Osteoblast (primary cell): ENCODE results near the gene ZNHIT6. TPM values are rescaled to one million over a fixed set of nuclear protein-coding genes. Genes with fewer than 3 reads are reported as not detected.
"Not testable (repeated sequence)": the region's sequence is repeated elsewhere in the genome, so short reads cannot be mapped to it uniquely, and the experiment has no call there.

Experiments used
- DNase-seq: peaks from one replicate; pipeline ENCODE4 v3.0.0; 2011; ENCODE audit warnings: low spot score, mixed read lengths; ENCODE audit not compliant: insufficient read length; ENCODE audit errors: missing footprints
- H2AFZ ChIP-seq: 2 replicates; pipeline ENCODE4 v1.6.0; 2011; ENCODE audit warnings: mild to moderate bottlenecking, low read length
- H3K27ac ChIP-seq: 2 replicates; pipeline ENCODE4 v1.5.1; 2011; ENCODE audit warnings: mild to moderate bottlenecking, low read depth, low read length, moderate library complexity
- H3K27me3 ChIP-seq: 2 replicates; pipeline ENCODE4 v1.6.0; 2012; ENCODE audit warnings: mild to moderate bottlenecking, control low read depth, inconsistent platforms, low read length, moderate library complexity; ENCODE audit not compliant: insufficient read depth
- H3K36me3 ChIP-seq: 2 replicates; pipeline ENCODE4 v1.5.1; 2011; ENCODE audit warnings: mild to moderate bottlenecking, low read length, control low read depth, moderate library complexity; ENCODE audit not compliant: insufficient read depth
- H3K4me1 ChIP-seq: 2 replicates; pipeline ENCODE4 v1.5.1; 2011; ENCODE audit warnings: mild to moderate bottlenecking, low read length, control low read depth, moderate library complexity; ENCODE audit not compliant: insufficient read depth
- H3K4me2 ChIP-seq: 2 replicates; pipeline ENCODE4 v1.6.0; 2011; ENCODE audit warnings: mild to moderate bottlenecking, low read length; ENCODE audit not compliant: insufficient read depth
- H3K4me3 ChIP-seq: fragments of 200-600 bp; sonication (generic); 3 replicates; pipeline ENCODE4 v1.5.1; 2012; ENCODE audit warnings: mild to moderate bottlenecking, low read length, inconsistent platforms; ENCODE audit not compliant: insufficient read depth
- H3K79me2 ChIP-seq: 2 replicates; pipeline ENCODE4 v1.6.0; 2012; ENCODE audit warnings: mild to moderate bottlenecking, low read length, control low read depth, inconsistent platforms; ENCODE audit not compliant: insufficient read depth
- H3K9me3 ChIP-seq: 2 replicates; pipeline ENCODE4 v1.5.1; 2011; ENCODE audit warnings: low read depth, low read length, control low read depth
- H4K20me1 ChIP-seq: 2 replicates; pipeline ENCODE4 v1.6.0; 2012; ENCODE audit warnings: mild to moderate bottlenecking, low read length, control low read depth; ENCODE audit not compliant: insufficient read depth
- total RNA-seq: library from RNA; depleted of rRNA; stranded (reverse); fragments of >200 nt; gene quantifications from 2 replicates; pipeline ENCODE4 v1.2.3, GENCODE V29; 2012
- TF ChIP-seq, protein P1 (sequence below): IDR thresholded peaks from 2 replicates; pipeline ENCODE4 v1.5.1; 2011; ENCODE audit warnings: mild to moderate bottlenecking, low read depth, low read length, moderate library complexity; ENCODE audit errors: extremely low read depth

Gene ZNHIT6
- total RNA-seq, 1 donor = 13.4 TPM

DNA sequence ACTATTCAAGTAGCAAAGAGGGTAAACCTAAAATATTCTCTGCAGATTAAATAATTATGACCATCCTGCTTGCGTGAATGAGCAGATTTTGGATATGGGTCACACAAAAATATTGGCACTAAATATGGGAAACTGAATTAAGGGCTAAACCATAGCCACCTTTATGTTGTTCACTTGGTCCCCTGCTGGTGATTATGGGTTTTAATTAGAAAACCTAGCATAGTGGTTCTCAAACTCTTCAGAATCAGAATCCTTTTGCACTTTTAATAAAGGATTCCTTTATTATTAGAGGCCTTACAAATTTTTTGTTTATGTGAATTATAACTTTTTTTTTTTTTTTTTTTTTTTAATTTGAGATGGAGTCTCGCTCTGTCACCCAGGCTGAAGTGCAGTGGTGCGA, 38.5 kb upstream of the ZNHIT6 start:
- no peak overlapping the region for H3K4me2 ChIP-seq
- H3K27ac ChIP-seq = no peak overlapping the region
- no peaks in the 10 kb centered on the region for H3K27me3 ChIP-seq
- H3K9me3 ChIP-seq = no peaks in the 10 kb centered on the region
- H4K20me1 ChIP-seq = no peaks in the 10 kb centered on the region
- no peaks in the 10 kb centered on the region for H3K79me2 ChIP-seq
- DNase-seq = no peak
- H3K4me1 ChIP-seq = no peaks in the 10 kb centered on the region
- H3K36me3 ChIP-seq = no peaks in the 10 kb centered on the region
- TF ChIP-seq, protein P1, sequence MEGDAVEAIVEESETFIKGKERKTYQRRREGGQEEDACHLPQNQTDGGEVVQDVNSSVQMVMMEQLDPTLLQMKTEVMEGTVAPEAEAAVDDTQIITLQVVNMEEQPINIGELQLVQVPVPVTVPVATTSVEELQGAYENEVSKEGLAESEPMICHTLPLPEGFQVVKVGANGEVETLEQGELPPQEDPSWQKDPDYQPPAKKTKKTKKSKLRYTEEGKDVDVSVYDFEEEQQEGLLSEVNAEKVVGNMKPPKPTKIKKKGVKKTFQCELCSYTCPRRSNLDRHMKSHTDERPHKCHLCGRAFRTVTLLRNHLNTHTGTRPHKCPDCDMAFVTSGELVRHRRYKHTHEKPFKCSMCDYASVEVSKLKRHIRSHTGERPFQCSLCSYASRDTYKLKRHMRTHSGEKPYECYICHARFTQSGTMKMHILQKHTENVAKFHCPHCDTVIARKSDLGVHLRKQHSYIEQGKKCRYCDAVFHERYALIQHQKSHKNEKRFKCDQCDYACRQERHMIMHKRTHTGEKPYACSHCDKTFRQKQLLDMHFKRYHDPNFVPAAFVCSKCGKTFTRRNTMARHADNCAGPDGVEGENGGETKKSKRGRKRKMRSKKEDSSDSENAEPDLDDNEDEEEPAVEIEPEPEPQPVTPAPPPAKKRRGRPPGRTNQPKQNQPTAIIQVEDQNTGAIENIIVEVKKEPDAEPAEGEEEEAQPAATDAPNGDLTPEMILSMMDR = no peak
- no peak overlapping the region for H3K4me3 ChIP-seq
- H2AFZ ChIP-seq = no peak overlapping the region

DNA sequence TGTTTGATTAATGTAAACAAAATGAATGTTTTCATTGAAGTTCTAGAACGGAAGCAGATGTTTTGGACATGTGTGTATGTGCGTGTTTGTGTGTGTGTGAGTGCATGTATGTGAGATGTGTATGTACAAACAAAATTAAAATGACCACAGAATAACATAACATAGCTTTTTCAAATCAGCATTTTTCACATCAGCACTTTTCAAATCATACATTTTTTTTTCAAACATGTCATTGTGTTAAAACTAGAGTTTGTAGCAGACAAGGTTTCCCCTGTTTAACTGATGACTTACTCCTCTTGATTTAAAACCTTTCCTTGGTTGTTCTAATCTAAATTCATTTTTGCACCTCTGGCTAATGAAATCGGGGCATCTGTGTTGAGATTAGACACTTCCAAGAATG, 35.6 kb upstream of the ZNHIT6 start:
- DNase-seq = no peak
- Histone ChIP-seq H3K4me1 (no peaks in the 10 kb centered on the region), H4K20me1 (no peaks in the 10 kb centered on the region), H3K4me2 (no peak overlapping the region), H3K27ac (no peak overlapping the region), H3K9me3 (no peaks in the 10 kb centered on the region), H2AFZ (no peak overlapping the region), H3K36me3 (no peaks in the 10 kb centered on the region), H3K79me2 (no peaks in the 10 kb centered on the region), H3K4me3 (no peak overlapping the region), H3K27me3 (no peaks in the 10 kb centered on the region)
- TF ChIP-seq, protein P1 = no peak

DNA sequence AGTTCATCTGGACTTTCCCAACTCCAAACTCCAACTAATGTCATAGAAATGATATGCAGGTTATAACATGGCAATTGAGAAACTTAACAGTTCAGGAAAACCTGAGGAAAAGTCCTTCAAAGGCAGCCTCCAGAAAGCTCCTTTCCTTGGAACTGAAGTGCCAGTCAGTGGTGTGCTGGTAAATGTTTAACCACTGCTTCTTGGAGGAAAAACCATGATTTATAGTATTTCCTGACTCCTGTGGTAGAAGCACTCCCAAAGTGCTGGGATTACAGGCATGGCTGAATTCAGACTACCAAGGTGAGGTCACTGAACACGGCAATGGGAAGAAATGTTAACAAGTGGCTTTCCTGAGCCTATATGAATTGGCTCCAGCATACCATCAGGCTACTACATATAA, 26.7 kb upstream of the ZNHIT6 start:
- Histone ChIP-seq H3K4me2 (no peak overlapping the region), H3K4me1 (no peaks in the 10 kb centered on the region), H3K4me3 (no peak overlapping the region), H2AFZ (no peak overlapping the region), H3K27ac (no peak overlapping the region), H3K9me3 (no peaks in the 10 kb centered on the region), H4K20me1 (no peaks in the 10 kb centered on the region), H3K27me3 (no peaks in the 10 kb centered on the region), H3K36me3 (no peaks in the 10 kb centered on the region), H3K79me2 (no peaks in the 10 kb centered on the region)
- TF ChIP-seq, protein P1 = no peak
- no peak for DNase-seq

DNA sequence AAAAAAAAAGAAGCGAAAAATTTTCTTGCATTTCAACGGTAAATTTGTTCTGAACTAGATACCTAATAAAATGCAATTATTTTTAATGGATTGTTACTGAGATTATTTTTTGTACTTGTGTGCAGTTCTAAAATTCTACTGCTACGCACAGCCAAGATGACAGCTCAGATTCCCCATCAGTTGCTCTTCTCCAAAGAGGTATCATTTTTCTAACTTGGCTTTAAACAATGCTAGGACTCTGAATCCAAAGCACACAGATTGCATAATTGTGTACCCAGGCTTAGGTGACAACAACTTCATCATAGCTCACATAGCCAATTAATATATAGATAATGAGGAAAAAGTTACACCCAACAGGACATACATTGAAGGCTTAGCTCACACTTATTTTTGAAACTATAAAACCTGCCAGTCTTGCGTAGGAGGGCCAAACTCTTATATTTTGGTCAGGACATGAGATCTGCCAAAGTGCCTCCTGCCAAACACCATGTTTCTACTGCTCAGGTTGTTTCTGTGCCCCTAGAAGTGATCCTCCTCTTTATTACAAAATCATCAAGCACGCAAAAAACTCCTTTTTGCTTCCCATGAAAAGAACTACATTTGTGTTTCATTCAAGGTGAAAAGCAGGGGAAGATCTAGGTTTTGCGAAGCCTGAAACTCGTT, 10.6 kb upstream of the ZNHIT6 start:
- TF ChIP-seq, protein P1 = no peak

DNA sequence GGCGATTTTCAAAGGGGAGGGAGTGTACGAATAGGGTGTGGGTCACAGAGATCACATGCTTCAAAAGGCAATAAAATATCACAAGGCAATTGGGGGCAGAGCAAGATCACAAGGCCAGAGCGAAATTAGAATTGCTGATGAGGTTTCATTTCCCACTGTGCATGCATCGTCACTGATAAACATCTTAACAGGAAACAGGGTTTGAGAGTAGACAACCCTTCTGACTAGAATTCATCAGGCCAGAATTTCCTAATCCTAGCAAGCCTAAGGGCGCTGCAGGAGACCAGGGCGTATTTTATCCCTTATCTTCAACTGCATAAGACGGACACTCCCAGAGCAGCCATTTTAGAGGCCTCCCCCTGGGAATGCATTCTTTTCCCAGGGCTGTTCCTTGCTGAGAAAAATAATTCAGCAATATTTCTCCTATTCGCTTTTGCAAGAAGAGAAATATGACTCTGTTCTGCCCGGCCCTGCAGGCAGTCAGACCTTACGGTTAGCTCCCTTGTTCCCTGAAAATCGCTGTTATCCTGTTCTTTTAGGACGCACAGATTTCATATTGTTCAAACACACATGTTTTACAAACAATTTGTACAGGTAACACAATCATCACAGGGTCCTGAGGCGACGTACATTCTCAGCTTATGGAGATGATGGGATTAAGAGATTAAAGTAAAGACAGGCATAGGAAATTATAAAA, 6.3 kb upstream of the ZNHIT6 start:
- H3K4me3 ChIP-seq, H3K4me2 ChIP-seq, DNase-seq, H3K27me3 ChIP-seq, H2AFZ ChIP-seq, H4K20me1 ChIP-seq, H3K36me3 ChIP-seq, H3K27ac ChIP-seq, H3K4me1 ChIP-seq, H3K79me2 ChIP-seq, H3K9me3 ChIP-seq: not testable (repeated sequence)

More for the DNA sequence above, 10.6 kb upstream of the ZNHIT6 start:
- H2AFZ ChIP-seq = no peak overlapping the region
- H3K36me3 ChIP-seq = no peaks in the 10 kb centered on the region
- peaks cover 1% of the 10 kb centered on the region for H3K9me3 ChIP-seq
- no peaks in the 10 kb centered on the region for H3K4me1 ChIP-seq
- H3K27me3 ChIP-seq = no peaks in the 10 kb centered on the region
- H4K20me1 ChIP-seq = no peaks in the 10 kb centered on the region
- no peak for DNase-seq
- H3K27ac ChIP-seq = no peak overlapping the region
- no peak overlapping the region for H3K4me2 ChIP-seq
- no peaks in the 10 kb centered on the region for H3K79me2 ChIP-seq
- H3K4me3 ChIP-seq = no peak overlapping the region
